K562 (cell line): ENCODE measurements around the gene TMCC2. TPM values are rescaled to one million over a fixed set of nuclear protein-coding genes. Genes with fewer than 3 reads are reported as not detected.

Experiments used
- ATAC-seq: fragments of 200-7000 bp; cut with Tn5 transposase; 3 replicates; pipeline ENCODE4 v1.9.1; 2020; ENCODE audit warnings: moderate library complexity
- BruUV-seq: library from RNA; stranded (reverse); fragments of 400-500 nt; replicated peaks from 2 replicates; lab custom pipeline; 2021; lab: Mats Ljungman, UMichigan
- CTCF ChIA-PET: fragments of 300-600 bp; formaldehyde crosslinking; extraction: SDS; loops from one replicate; lab custom pipeline; 2021; ENCODE audit warnings: low intra/inter-chr PET ratio; lab: Yijun Ruan, JAX
- POLR2A ChIA-PET: fragments of 300-600, 350-650 bp; sonication (Branson Sonifier 250); formaldehyde crosslinking; extraction: SDS; loops from one replicate; lab custom pipeline; 2021; ENCODE audit warnings: antibody characterized with exemption, inconsistent platforms; lab: Yijun Ruan, JAX
- DNase-seq, 4 experiments: peaks; one replicate each; pipeline versions ENCODE4 v3.0.0 to v3.0.0-alpha.2; 2011 to 2018; ENCODE audit warnings: low spot score in 3 of 4, mixed read lengths in 3 of 4; ENCODE audit errors: extremely low read depth in 1 of 4
- FAIRE-seq: peaks from 2 replicates; lab custom pipeline; 2011; peaks lifted over from hg19 to GRCh38; lab: Jason Lieb, UNC
- H2AFZ ChIP-seq: 2 replicates; pipeline ENCODE4 v1.6.0; 2011; ENCODE audit warnings: low read depth, low read length, control low read depth, inconsistent platforms
- H3K27ac ChIP-seq: fragments of 200-600 bp; 3 replicates; pipeline ENCODE4 v1.8.0; 2011; ENCODE audit warnings: low read depth, mild to moderate bottlenecking, control low read depth, inconsistent platforms, low read length, moderate library complexity, mixed read lengths; ENCODE audit errors: extremely low read depth
- H3K27me3 ChIP-seq, 2 experiments: fragments of 300-600 bp in 1 of 2; 2 replicates in 1 of 2; 3 replicates in 1 of 2; pipeline versions ENCODE4 v1.6.0 to v1.8.0; 2011; ENCODE audit warnings: inconsistent platforms in 2 of 2, low read length in 2 of 2, mild to moderate bottlenecking in 1 of 2, mixed read lengths in 1 of 2, moderate library complexity in 1 of 2; ENCODE audit not compliant: control insufficient read depth in 2 of 2, insufficient read depth in 2 of 2
- H3K36me3 ChIP-seq: fragments of 300-600 bp; 3 replicates; pipeline ENCODE4 v1.8.0; 2011; ENCODE audit warnings: mild to moderate bottlenecking, low read length, inconsistent platforms; ENCODE audit not compliant: control insufficient read depth, insufficient read depth
- H3K4me1 ChIP-seq, 2 experiments: fragments of 200-600 bp in 1 of 2; replicated peaks in 1 of 2; 2 replicates in 1 of 2; 3 replicates in 1 of 2; pipeline versions ENCODE4 v1.5.1 to v1.8.0; 2011; ENCODE audit warnings: inconsistent platforms in 2 of 2, low read length in 2 of 2, mild to moderate bottlenecking in 1 of 2, mixed read lengths in 1 of 2, moderate library complexity in 1 of 2; ENCODE audit not compliant: control insufficient read depth in 2 of 2, insufficient read depth in 2 of 2
- H3K4me2 ChIP-seq: 2 replicates; pipeline ENCODE4 v1.6.1; 2011; ENCODE audit warnings: low read length, control low read depth, inconsistent platforms, mixed read lengths; ENCODE audit not compliant: insufficient read depth
- H3K4me3 ChIP-seq: fragments of 200-600 bp; sonication (generic), shearing (Covaris generic); 2 replicates; pipeline ENCODE4 v1.5.1; 2016; ENCODE audit warnings: control low read depth, inconsistent platforms
- H3K79me2 ChIP-seq: fragments of 200-600 bp; 3 replicates; pipeline ENCODE4 v1.8.0; 2011; ENCODE audit warnings: low read length, inconsistent platforms; ENCODE audit not compliant: control insufficient read depth, insufficient read depth
- H3K9ac ChIP-seq, 2 experiments: 2 replicates each; pipeline versions ENCODE4 v1.6.0 to v1.6.1; 2011; ENCODE audit warnings: low read depth in 2 of 2, low read length in 2 of 2, control low read depth in 1 of 2, inconsistent platforms in 1 of 2, mild to moderate bottlenecking in 1 of 2, mixed read lengths in 1 of 2; ENCODE audit not compliant: insufficient read depth in 1 of 2
- H3K9me1 ChIP-seq: one replicate; pipeline ENCODE4 v1.6.0; 2011; ENCODE audit warnings: inconsistent platforms, mild to moderate bottlenecking, low read length, moderate library complexity; ENCODE audit not compliant: control insufficient read depth, insufficient read depth
- H3K9me3 ChIP-seq: replicated peaks from 2 replicates; pipeline ENCODE4 v1.5.1; 2011; ENCODE audit warnings: low read depth, low read length, inconsistent platforms; ENCODE audit not compliant: control insufficient read depth, insufficient read depth
- H4K20me1 ChIP-seq: replicated peaks from 2 replicates; pipeline ENCODE4 v1.6.1; 2011; ENCODE audit warnings: low read length, inconsistent platforms, mixed read lengths; ENCODE audit not compliant: control insufficient read depth, insufficient read depth
- CEBPB ChIP-seq: fragments of 450-650 bp; IDR thresholded peaks from 2 replicates; pipeline ENCODE4 v1.6.1; 2016; ENCODE audit warnings: missing genetic modification characterization, missing compliant biosample characterization
- EP400 ChIP-seq: fragments of 450-650 bp; IDR thresholded peaks from 2 replicates; pipeline ENCODE4 v1.6.1; 2017; ENCODE audit warnings: antibody characterized with exemption, mild to moderate bottlenecking, moderate library complexity
- ESRRA ChIP-seq: fragments of 450-650 bp; IDR thresholded peaks from 2 replicates; pipeline ENCODE4 v1.6.1; 2014; ENCODE audit warnings: low read depth, mild to moderate bottlenecking, moderate library complexity, borderline replicate concordance
- KLF10 ChIP-seq: fragments of 250-450 bp; sonication (Bioruptor Pico); IDR thresholded peaks from 2 replicates; pipeline ENCODE4 v1.6.1; 2021; ENCODE audit warnings: matching md5 sums
- LCOR ChIP-seq: sonication (generic); formaldehyde crosslinking; IDR thresholded peaks from 2 replicates; pipeline ENCODE4 v1.8.0; 2022; ENCODE audit warnings: mild to moderate bottlenecking, missing genetic modification reagents
- NR2C2 ChIP-seq, 2 experiments: fragments of 200-800 bp in 1 of 2; sonication (Bioruptor generic) in 1 of 2; sonication (generic) in 1 of 2; formaldehyde crosslinking in 1 of 2; IDR thresholded peaks; 2 replicates each; pipeline versions ENCODE4 v1.6.1 to v1.8.0; 2016 to 2022; ENCODE audit warnings: mild to moderate bottlenecking in 1 of 2, missing compliant biosample characterization in 1 of 2, missing genetic modification characterization in 1 of 2, missing genetic modification reagents in 1 of 2
- ZNF12 ChIP-seq: sonication (generic); formaldehyde crosslinking; IDR thresholded peaks from 2 replicates; pipeline ENCODE4 v1.4.0; 2020; ENCODE audit warnings: mild to moderate bottlenecking, missing genetic modification reagents
- ZNF282 ChIP-seq: sonication (generic); formaldehyde crosslinking; IDR thresholded peaks from 2 replicates; pipeline ENCODE4 v1.8.1; 2023; ENCODE audit warnings: missing genetic modification reagents
- ZNF707 ChIP-seq: fragments of 250-450 bp; sonication (Bioruptor Pico); conservative IDR thresholded peaks from 2 replicates; pipeline ENCODE4 v1.8.0; 2022; ENCODE audit warnings: inconsistent platforms, mild to moderate bottlenecking, moderate library complexity
- WGBS: fragments of 100-300 bp; shearing (Covaris generic); methylation state at CpG from one replicate; pipeline ENCODE4 v1.1.6; 2016; ENCODE audit warnings: low coverage, mixed read lengths; ENCODE audit not compliant: insufficient coverage; ENCODE audit errors: missing lambda C conversion rate; 5-methylcytosine and 5-hydroxymethylcytosine counted together
- in situ Hi-C: fragments of 300-500 bp; cut with MboI; formaldehyde crosslinking; loops from 4 replicates; pipeline ENCODE4 v1.15.0; 2018; ENCODE audit warnings: inconsistent platforms, mixed read lengths
- intact Hi-C: fragments of 100-400 bp; cut with micrococcal nuclease; formaldehyde crosslinking; loops from 2 replicates; pipeline ENCODE4 v1.14.2; 2022
- polyA plus RNA-seq, 8 experiments: library from polyadenylated mRNA; depleted of rRNA in 4 of 8; stranded (reverse) in 5 of 8; unstranded in 3 of 8; fragments of >200 nt; fragmentation: Nextera tagmentation in 2 of 8; fragmentation: Illumina TruSeq in 1 of 8; extraction: Ambion mirVana in 2 of 8; extraction: Trizol in 1 of 8; gene quantifications; 2 replicates each; pipeline versions ENCODE4 v1.2.1 to v1.2.3, GENCODE V29; 2011 to 2014; ENCODE audit warnings: inconsistent platforms in 1 of 8, missing spikeins in 1 of 8
- total RNA-seq, 7 experiments: library from RNA; depleted of rRNA in 6 of 7; stranded (reverse); fragments of >200 nt in 6 of 7; fragmentation: Illumina TruSeq in 2 of 7; extraction: Trizol in 2 of 7; gene quantifications; 2 replicates each; pipeline versions ENCODE4 v1.2.1 to v1.2.3, GENCODE V29; 2011 to 2021; ENCODE audit warnings: low replicate concordance in 1 of 7
- TF ChIP-seq, protein P1 (sequence below): fragments of 200-400 bp; formaldehyde crosslinking; IDR thresholded peaks from 2 replicates; pipeline ENCODE4 v1.6.1; 2017; ENCODE audit warnings: mild to moderate bottlenecking, low read depth, low read length, moderate library complexity
- TF ChIP-seq, protein P2 (sequence below), 3 experiments: fragments of 200-800 bp in 1 of 3; fragments of 250-450 bp in 1 of 3; fragments of 450-650 bp in 1 of 3; sonication (Bioruptor Pico) in 1 of 3; sonication (Bioruptor generic) in 1 of 3; formaldehyde crosslinking in 1 of 3; IDR thresholded peaks; 2 replicates each; pipeline versions ENCODE4 v1.6.1 to v1.8.0; 2016 to 2022; ENCODE audit warnings: mild to moderate bottlenecking in 2 of 3, missing genetic modification characterization in 2 of 3, missing compliant biosample characterization in 1 of 3, moderate library complexity in 1 of 3
- TF ChIP-seq, protein P3 (sequence below): fragments of 450-650 bp; IDR thresholded peaks from 2 replicates; pipeline ENCODE4 v1.7.0; 2016; ENCODE audit warnings: borderline replicate concordance

The TMCC2 gene
- total and polyA plus RNA-seq, 9 of the 15 experiments (the other 6 are each of a cell fraction or from before 2014, with no cell fraction given): 0.06 to 1.8 (median 0.98) TPM

DNA sequence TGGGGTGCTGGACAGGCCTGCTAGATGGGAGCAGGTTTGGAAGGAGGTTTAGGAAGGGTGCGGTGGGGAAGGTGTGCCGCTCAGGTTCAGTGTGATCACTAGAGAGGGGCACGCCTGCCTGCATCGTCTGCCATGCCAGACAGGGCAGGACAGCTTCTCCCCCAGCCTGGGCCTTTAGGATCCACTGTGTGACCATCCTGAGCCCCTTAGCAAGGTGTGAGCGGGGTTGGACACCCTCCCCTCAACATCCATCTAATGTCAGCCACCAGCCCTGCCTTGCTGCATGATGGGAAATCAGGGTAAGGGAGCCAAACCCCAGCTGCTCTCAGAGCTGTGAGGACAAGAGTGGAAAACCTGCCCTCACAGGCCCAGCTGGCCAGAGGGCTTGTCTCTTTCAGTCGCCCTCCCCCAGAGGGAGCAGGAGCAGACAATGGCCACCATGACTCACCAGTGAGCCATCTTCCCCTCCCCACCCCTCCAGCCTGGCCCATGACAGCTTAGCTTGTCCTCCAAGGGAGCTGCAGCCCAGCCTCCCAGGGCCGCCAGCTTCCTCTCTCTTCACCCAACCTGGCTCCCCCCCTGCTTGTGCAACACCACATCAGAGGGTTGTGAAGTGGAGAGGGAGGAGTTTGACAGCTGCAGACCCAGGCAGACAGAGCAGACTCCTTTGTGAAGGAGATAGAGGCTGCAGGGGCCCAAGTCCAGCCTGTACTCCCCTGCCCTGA is 56.8 kb downstream of the TMCC2 start:
- WGBS: 48% methylated on average over 7 of the region's 7 CpGs
- Histone ChIP-seq H3K36me3 (no peaks in the 10 kb centered on the region), H4K20me1 (no peaks in the 10 kb centered on the region), H3K4me1 (peaks cover 14 to 24% of the 10 kb centered on the region in 2 experiments), H3K27me3 (no peaks in the 10 kb centered on the region), H3K27ac (peak overlapping the region; percentile 25; the same call in 2 of the 3 replicates), H3K9ac (peak overlapping the region in 1 of 2 experiments; percentile 65; a peak in 2 of 4 replicates), H3K9me3 (no peaks in the 10 kb centered on the region), H3K79me2 (no peaks in the 10 kb centered on the region), H2AFZ (peak overlapping the region; percentile 77), H3K4me3 (no peak overlapping the region), H3K4me2 (peak overlapping the region; percentile 35), H3K9me1 (no peaks in the 10 kb centered on the region)
- POLR2A ChIA-PET: interaction anchor here (0.6 to 1.4 kb wide), 2 partner anchors 10 to 1161 kb away, joined by 3 to 8 read pairs; no protein-coding TSS in a partner anchor
- FAIRE-seq: peak; percentile 91
- peak; percentile 92 to 94 (median 92) for DNase-seq
- in situ Hi-C loops (no loop called here), intact Hi-C loops (no loop called here)
- peak; percentile 98 for ATAC-seq
- BruUV-seq: no TSS peak
- CTCF ChIA-PET: no interaction called here
- no peak for TF ChIP-seq LCOR (CRISPR knock-in tag)
- peak; percentile 32; the same call in 1 of the 2 replicates for TF ChIP-seq ESRRA
- no peak for TF ChIP-seq ZNF12 (CRISPR knock-in tag)
- TF ChIP-seq, protein P1, sequence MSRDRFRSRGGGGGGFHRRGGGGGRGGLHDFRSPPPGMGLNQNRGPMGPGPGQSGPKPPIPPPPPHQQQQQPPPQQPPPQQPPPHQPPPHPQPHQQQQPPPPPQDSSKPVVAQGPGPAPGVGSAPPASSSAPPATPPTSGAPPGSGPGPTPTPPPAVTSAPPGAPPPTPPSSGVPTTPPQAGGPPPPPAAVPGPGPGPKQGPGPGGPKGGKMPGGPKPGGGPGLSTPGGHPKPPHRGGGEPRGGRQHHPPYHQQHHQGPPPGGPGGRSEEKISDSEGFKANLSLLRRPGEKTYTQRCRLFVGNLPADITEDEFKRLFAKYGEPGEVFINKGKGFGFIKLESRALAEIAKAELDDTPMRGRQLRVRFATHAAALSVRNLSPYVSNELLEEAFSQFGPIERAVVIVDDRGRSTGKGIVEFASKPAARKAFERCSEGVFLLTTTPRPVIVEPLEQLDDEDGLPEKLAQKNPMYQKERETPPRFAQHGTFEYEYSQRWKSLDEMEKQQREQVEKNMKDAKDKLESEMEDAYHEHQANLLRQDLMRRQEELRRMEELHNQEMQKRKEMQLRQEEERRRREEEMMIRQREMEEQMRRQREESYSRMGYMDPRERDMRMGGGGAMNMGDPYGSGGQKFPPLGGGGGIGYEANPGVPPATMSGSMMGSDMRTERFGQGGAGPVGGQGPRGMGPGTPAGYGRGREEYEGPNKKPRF: no peak
- TF ChIP-seq, protein P2, sequence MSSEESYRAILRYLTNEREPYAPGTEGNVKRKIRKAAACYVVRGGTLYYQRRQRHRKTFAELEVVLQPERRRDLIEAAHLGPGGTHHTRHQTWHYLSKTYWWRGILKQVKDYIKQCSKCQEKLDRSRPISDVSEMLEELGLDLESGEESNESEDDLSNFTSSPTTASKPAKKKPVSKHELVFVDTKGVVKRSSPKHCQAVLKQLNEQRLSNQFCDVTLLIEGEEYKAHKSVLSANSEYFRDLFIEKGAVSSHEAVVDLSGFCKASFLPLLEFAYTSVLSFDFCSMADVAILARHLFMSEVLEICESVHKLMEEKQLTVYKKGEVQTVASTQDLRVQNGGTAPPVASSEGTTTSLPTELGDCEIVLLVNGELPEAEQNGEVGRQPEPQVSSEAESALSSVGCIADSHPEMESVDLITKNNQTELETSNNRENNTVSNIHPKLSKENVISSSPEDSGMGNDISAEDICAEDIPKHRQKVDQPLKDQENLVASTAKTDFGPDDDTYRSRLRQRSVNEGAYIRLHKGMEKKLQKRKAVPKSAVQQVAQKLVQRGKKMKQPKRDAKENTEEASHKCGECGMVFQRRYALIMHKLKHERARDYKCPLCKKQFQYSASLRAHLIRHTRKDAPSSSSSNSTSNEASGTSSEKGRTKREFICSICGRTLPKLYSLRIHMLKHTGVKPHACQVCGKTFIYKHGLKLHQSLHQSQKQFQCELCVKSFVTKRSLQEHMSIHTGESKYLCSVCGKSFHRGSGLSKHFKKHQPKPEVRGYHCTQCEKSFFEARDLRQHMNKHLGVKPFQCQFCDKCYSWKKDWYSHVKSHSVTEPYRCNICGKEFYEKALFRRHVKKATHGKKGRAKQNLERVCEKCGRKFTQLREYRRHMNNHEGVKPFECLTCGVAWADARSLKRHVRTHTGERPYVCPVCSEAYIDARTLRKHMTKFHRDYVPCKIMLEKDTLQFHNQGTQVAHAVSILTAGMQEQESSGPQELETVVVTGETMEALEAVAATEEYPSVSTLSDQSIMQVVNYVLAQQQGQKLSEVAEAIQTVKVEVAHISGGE (CRISPR knock-in tag; IDR thresholded peaks at IDR 0.05): no peak
- peak; percentile 99 for TF ChIP-seq CEBPB (tag)
- TF ChIP-seq ZNF707 (CRISPR knock-in tag): no peak
- TF ChIP-seq ZNF282: no peak
- no peak for TF ChIP-seq NR2C2 (CRISPR knock-in tag; IDR thresholded peaks at IDR 0.05)
- TF ChIP-seq NR2C2 (tag; IDR thresholded peaks at IDR 0.05): peak; percentile 60; the same call in 1 of the 2 replicates
- TF ChIP-seq, protein P3, sequence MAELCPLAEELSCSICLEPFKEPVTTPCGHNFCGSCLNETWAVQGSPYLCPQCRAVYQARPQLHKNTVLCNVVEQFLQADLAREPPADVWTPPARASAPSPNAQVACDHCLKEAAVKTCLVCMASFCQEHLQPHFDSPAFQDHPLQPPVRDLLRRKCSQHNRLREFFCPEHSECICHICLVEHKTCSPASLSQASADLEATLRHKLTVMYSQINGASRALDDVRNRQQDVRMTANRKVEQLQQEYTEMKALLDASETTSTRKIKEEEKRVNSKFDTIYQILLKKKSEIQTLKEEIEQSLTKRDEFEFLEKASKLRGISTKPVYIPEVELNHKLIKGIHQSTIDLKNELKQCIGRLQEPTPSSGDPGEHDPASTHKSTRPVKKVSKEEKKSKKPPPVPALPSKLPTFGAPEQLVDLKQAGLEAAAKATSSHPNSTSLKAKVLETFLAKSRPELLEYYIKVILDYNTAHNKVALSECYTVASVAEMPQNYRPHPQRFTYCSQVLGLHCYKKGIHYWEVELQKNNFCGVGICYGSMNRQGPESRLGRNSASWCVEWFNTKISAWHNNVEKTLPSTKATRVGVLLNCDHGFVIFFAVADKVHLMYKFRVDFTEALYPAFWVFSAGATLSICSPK: no peak
- no peak; the same call in 1 of the 2 replicates for TF ChIP-seq EP400
- TF ChIP-seq KLF10: no peak
